Activated CD8-positive, alpha-beta memory T cell treated with anti-CD3 and anti-CD28 coated beads, Interleukin-2, amount 50 U/mL, for 4 hours (primary cell): ENCODE data around the gene SLITRK3.

Experiments used
- DNase-seq: peaks from one replicate; pipeline ENCODE4 v3.0.0-alpha.2; 2020

SLITRK3 gene

GRCh38 chr3:165195640-165196576, at the start of gene SLITRK3:
TSS of gene SLITRK3 (minus strand) at chr3:165196384. CDS start at chr3:165190830, 5,554 bp downstream.
- DNase-seq, result no peak

GRCh38 chr3:165243597-165243996, 47.4 kb upstream of the SLITRK3 start:
- DNase-seq, result no peak

- no peak for DNase-seq
Measured at GRCh38 chr3:165233501-165234195, 37.5 kb upstream of the SLITRK3 start.

- no peak for DNase-seq
Measured at GRCh38 chr3:165225604-165226003, 29.4 kb upstream of the SLITRK3 start.

- no peak for DNase-seq
Measured at GRCh38 chr3:165217739-165218138, 21.6 kb upstream of the SLITRK3 start.

GRCh38 chr3:165212580-165212979, 16.4 kb upstream of the SLITRK3 start:
- DNase-seq, result no peak

- no peak for DNase-seq
Measured at GRCh38 chr3:165211721-165212120, 15.5 kb upstream of the SLITRK3 start.

- no peak for DNase-seq
Measured at GRCh38 chr3:165210727-165211126, 14.5 kb upstream of the SLITRK3 start.

GRCh38 chr3:165210132-165210531, 13.9 kb upstream of the SLITRK3 start:
- DNase-seq, result no peak

GRCh38 chr3:165206454-165207266, 10.5 kb upstream of the SLITRK3 start:
- no peak for DNase-seq

- DNase-seq, result no peak
Measured at GRCh38 chr3:165204445-165204844, 8.3 kb upstream of the SLITRK3 start.

GRCh38 chr3:165202995-165203394, 6.8 kb upstream of the SLITRK3 start:
- DNase-seq, result no peak

GRCh38 chr3:165201964-165202363, 5.8 kb upstream of the SLITRK3 start:
- no peak for DNase-seq

GRCh38 chr3:165197481-165197800, 1.3 kb upstream of the SLITRK3 start:
- no peak for DNase-seq

- DNase-seq, result no peak
Measured at GRCh38 chr3:165196577-165197480, 645 bp upstream of the SLITRK3 start.

GRCh38 chr3:165195241-165195639, 944 bp downstream of the SLITRK3 start:
- no peak for DNase-seq

GRCh38 chr3:165194511-165195240, 1.5 kb downstream of the SLITRK3 start:
- DNase-seq, result no peak

- DNase-seq, result no peak
Measured at GRCh38 chr3:165193366-165194254, 2.6 kb downstream of the SLITRK3 start.

- DNase-seq, result no peak
Measured at GRCh38 chr3:165192610-165193192, 3.5 kb downstream of the SLITRK3 start.

- no peak for DNase-seq
Measured at GRCh38 chr3:165191491-165191890, 4.7 kb downstream of the SLITRK3 start.
